ENCODE measurements around the gene PRKAR2B. TPM values are rescaled to one million over a fixed set of nuclear protein-coding genes. Genes with fewer than 3 reads are reported as not detected.

PRKAR2B gene
- total and polyA plus RNA-seq, 2 of the 4 experiments (the other 2 are of a cell fraction) = 3.0 to 3.1 TPM

- no peak overlapping the region for H3K23ac ChIP-seq (ENCODE audit: low read depth, low read length)
- H3K9me3 ChIP-seq (ENCODE audit: control insufficient read depth, insufficient read depth, low read length) = no peaks in the 10 kb centered on the region
- H3K36me3 ChIP-seq (ENCODE audit: control insufficient read depth, insufficient read depth, low read length) = 0 out of 2 replicates have a peak, but pooled peaks cover 2% of the 10 kb centered on the region
- no peak overlapping the region for H2BK15ac ChIP-seq (ENCODE audit: low read depth, low read length)
- H3K18ac ChIP-seq (ENCODE audit: low read depth, low read length) = no peak overlapping the region
- CTCF ChIA-PET = no interaction called here
- POLR2A ChIA-PET (ENCODE audit: unreplicated experiment) = no interaction called here
- no peak overlapping the region for H3K4ac ChIP-seq (ENCODE audit: low read depth, low read length)
- H3K27me3 ChIP-seq (ENCODE audit: control insufficient read depth, insufficient read depth, low read length) = no peaks in the 10 kb centered on the region
- H2BK120ac ChIP-seq (ENCODE audit: low read depth, low read length) = no peak overlapping the region
- H3K79me1 ChIP-seq (ENCODE audit: low read depth in 1 of 2, low read length in 2 of 2) = no peaks in the 10 kb centered on the region
- H4K8ac ChIP-seq (ENCODE audit: low read depth in 2 of 2, low read length in 2 of 2) = no peak overlapping the region
- H3K56ac ChIP-seq (ENCODE audit: extremely low read depth, insufficient read depth, low read length) = no peak overlapping the region
- no peaks in the 10 kb centered on the region for H3K9me1 ChIP-seq (ENCODE audit: insufficient read depth, low read length)
- H3K4me3 ChIP-seq (ENCODE audit: insufficient read depth, low read depth, low read length) = no peak overlapping the region
- ATAC-seq (ENCODE audit: low read depth) (no peak), DNase-seq (no peak)
- no TSS peak for BruUV-seq (replicated peaks)
- no peak overlapping the region for H2AK9ac ChIP-seq (replicated peaks; ENCODE audit: low read depth, low read length, poor library complexity)
- H2AFZ ChIP-seq (replicated peaks; ENCODE audit: low read length, poor library complexity) = no peak overlapping the region
- WGBS, 2 experiments (ENCODE audit: extremely low coverage in 2 of 2, insufficient read length in 1 of 2) = no CpG with 5 or more reads among the region's 3 CpGs
- intact Hi-C loops (cut with micrococcal nuclease) (no loop called here), dilution Hi-C loops (cut with HindIII; ENCODE audit: low sequenced_read_pairs, unreplicated experiment) (no loop called here), in situ Hi-C loops (cut with MboI; ENCODE audit: low sequenced_read_pairs) (no loop called here)
- H3K4me1 ChIP-seq (ENCODE audit: control insufficient read depth, insufficient read depth, low read length) = no peaks in the 10 kb centered on the region; the same call in none of the 2 replicates
- no peak overlapping the region for H2BK5ac ChIP-seq (ENCODE audit: low read depth, low read length, poor library complexity, severe bottlenecking)
- H4K91ac ChIP-seq (ENCODE audit: insufficient read depth, low read depth, low read length) = no peak overlapping the region
- no peak overlapping the region for H3K9ac ChIP-seq (ENCODE audit: low read depth, low read length)
- H2BK20ac ChIP-seq (ENCODE audit: low read depth, low read length) = no peak overlapping the region
- no peak overlapping the region for H2AK5ac ChIP-seq (ENCODE audit: low read depth, low read length)
- no peaks in the 10 kb centered on the region for H4K20me1 ChIP-seq (ENCODE audit: insufficient read depth, low read length)
- no peak overlapping the region for H3K4me2 ChIP-seq (ENCODE audit: low read depth, low read length)
- H3K14ac ChIP-seq (replicated peaks; ENCODE audit: low read depth, low read length) = no peak overlapping the region
- TF ChIP-seq FOS (IDR thresholded peaks at IDR 0.05; ENCODE audit: low read depth, low read length) = no peak
- TF ChIP-seq NFE2L2 (IDR thresholded peaks at IDR 0.05; ENCODE audit: low read depth, low read length) = peak; percentile 74
- TF ChIP-seq RCOR1 (IDR thresholded peaks at IDR 0.05; ENCODE audit: insufficient replicate concordance, low read length) = no peak
- no peak overlapping the region for H4K5ac ChIP-seq (ENCODE audit: low read depth, low read length)
- H3K27ac ChIP-seq (ENCODE audit: insufficient read depth, low read length) = no peak overlapping the region
These were observed 84.2 kb downstream of the PRKAR2B start for GRCh38 chr7:107128748-107129147.

Data from IMR-90 (cell line).